GM21423 (cell line): ENCODE results near the gene STX19.
A peak's percentile ranks its signal among the peaks of the same experiment; 100 is the strongest.
"Not testable (repeated sequence)": the region's sequence is repeated elsewhere in the genome, so short reads cannot be mapped to it uniquely, and the experiment has no call there.

Experiments
- ATAC-seq: cut with Tn5 transposase; IDR thresholded peaks from one replicate; pipeline ENCODE4 v1.9.1; 2021; ENCODE audit warnings: mild to moderate bottlenecking, moderate library complexity; ENCODE audit not compliant: unreplicated experiment

Gene STX19, protein sequence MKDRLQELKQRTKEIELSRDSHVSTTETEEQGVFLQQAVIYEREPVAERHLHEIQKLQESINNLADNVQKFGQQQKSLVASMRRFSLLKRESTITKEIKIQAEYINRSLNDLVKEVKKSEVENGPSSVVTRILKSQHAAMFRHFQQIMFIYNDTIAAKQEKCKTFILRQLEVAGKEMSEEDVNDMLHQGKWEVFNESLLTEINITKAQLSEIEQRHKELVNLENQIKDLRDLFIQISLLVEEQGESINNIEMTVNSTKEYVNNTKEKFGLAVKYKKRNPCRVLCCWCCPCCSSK

DNA sequence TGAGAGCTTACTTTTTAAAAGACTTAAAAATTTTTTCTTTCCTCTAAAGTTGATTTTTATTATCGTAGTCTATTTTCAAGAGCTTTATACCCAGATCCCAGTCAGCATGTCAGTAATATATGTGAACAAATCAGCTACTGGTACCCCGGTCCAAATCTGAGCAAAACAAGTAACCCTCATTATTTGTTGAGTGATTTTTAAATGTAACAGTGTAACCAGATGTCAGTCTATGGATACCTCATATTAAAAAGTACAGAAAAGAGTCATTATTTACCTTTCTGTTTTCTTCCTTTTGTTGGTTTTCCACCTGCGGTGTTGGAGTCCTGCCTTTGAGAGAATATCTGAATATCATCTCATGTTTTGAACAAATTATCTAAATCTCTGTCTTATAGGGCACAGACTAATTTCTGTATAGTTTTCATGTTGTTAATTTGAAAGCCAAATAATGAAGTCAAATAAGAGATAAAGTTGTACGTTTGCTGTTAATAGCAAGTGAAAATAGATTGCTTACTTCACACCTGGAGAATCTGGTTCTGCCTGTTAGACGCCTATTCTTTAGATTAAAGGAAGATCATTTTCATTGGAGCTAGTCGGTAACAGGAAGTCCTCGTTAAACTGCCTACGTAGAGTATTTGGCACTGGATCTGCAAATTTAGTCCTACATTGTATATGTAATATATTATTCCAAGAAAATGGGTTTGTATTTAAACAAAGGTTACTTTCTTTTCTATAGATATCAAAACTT, at the start of gene STX19:
STX19 (minus strand) TSS at position 505 of the 745 bp plus-strand sequence. CDS start 13,328 bp downstream, outside the sequence.
- no peak for ATAC-seq

DNA sequence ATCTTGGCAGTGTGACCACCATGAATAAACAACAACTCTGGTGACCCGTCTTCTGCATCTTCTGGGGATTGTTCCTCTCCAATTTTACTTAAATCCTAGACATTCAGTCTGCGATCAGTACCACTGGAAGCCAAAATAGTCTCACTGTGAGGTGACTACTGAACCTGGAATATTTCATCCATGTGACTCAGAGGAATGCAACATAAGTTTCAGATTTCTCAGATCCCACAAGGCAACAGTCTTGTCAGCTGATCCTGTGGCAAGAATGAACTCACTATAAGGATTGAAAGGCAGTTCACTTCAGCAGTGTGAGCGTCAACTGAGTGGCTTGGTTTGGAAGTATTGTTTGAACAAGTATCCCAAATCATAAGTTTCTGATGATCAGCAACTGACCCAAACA, 47.7 kb upstream of the STX19 start:
- no peak for ATAC-seq

DNA sequence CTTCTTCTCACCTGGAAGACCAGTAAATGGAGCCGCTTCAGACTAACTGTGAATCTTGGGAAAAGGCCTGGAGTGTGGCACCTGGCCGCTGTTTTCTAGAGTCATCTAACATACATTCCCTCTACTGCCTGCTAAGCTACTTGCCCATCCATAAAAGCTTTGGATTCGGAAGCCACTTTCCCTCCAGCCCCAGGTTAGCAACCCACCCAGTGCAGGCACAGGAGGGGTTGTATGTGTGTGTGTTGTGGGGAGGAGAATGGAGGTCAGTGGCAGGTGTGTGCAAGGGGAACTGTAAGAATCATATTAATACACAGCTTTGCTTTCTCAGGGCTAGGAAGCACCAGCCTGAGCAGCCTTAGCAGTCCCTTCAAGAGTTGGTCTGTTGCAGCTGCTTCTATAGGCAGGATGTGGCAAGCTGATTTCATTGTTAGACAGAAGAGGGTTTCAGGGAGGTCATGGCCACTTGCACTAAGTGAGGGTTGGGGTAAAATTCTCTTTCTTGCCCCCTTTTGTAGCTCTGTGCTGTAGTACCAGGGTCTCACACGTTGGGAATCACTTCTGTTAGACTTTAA, 43.4 kb upstream of the STX19 start:
- ATAC-seq = peak; percentile 88

DNA sequence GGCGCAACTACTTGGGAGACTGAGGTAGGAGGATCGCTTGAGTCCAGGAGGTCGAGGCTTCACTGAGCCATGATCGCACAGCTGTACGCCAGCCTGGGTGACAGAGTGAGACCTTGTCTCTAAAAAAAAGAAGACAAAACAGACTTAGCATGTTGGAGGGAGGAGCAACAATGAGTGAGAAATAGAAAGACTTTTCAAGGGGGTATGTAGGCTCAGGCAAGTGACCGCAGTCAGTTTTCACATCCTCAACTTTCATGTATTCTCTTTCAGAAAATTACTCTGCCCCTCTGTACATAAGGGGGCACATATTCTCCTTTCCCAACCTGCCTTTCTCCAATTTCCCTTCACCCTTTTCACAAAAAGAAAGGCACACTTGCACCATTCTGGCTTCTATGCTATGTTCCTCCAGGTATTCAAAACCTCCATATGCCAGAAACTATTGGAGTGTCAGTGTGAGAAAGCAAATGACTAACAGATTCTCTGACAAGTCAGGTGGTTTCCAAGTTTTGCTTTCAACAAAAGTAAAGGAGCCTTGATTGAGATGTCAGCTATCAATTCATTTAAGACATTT, 42.0 kb upstream of the STX19 start:
- peak; percentile 52 for ATAC-seq

DNA sequence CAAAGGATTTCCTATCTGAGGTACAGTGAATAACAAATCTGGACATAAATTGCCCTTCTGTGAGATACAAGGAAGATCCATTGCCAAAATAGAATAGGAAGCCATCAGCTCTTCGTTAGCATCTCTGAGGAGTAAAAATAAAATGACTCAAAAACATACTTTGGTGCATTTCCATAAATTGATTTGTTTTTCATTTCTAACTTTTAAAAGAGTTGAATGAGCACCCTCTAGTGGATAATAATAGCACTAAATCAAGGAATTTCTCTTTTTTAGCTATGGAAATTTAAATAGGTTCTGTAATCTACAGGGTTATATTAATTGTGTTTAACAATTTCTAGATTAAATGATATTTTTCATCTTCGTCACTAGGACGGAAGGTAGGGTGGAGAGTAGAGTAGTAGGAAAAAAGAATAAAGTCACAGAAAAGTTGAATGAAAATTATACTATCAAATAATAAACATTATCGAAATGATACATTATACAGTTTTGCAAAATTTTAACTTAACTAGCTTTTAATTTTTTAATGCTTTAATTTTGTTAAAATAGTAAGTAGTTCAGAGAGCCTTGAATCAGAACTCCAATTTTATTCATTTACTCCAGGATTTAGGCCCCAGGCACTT, 40.9 kb upstream of the STX19 start:
- ATAC-seq = no peak

DNA sequence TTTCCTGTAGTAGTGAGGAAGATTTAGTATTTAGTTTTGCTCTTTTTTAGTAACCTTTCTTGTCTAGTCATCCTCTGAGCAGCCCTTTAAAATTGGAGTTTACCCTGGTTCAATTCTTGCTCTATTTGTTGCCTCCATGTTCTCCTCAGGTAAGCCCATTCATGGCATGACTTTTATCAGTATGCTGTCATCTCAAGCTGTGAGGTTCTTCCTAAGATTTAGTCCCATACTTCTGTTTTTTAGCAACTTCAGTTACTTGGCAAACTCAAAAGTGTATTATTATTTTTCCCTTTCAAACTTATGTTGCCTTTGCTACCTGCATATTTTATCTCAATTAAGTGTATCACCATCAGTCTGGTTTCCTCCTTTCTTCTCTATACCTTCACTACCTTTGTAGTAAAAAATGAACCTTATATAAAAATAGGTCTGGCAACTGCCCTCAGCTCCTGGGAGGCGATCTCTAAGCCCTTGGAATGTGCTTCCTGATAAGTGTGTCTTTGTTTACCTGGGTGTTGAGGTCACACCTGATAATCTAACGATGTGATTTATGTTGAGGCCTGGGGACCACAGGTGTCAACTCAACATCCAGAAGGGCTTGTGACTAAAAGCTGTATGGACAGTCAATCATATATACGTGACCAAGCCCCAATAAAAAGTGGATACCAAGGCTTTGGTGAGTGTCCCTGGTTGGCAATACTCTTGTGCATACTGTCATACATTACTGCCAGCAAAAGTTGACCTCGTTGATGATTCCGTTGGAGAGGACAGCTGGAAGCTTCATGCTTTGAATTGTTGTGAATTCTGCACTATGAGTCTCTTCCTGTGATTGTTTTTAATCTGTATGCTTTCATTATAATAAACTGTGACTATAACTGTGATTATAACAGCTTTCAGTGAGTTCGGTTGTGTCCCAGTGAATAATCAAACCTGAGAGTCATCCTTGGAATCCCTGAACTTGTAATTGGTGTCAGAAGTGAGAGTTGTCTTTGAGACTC, 38.4 kb upstream of the STX19 start:
- no peak for ATAC-seq

DNA sequence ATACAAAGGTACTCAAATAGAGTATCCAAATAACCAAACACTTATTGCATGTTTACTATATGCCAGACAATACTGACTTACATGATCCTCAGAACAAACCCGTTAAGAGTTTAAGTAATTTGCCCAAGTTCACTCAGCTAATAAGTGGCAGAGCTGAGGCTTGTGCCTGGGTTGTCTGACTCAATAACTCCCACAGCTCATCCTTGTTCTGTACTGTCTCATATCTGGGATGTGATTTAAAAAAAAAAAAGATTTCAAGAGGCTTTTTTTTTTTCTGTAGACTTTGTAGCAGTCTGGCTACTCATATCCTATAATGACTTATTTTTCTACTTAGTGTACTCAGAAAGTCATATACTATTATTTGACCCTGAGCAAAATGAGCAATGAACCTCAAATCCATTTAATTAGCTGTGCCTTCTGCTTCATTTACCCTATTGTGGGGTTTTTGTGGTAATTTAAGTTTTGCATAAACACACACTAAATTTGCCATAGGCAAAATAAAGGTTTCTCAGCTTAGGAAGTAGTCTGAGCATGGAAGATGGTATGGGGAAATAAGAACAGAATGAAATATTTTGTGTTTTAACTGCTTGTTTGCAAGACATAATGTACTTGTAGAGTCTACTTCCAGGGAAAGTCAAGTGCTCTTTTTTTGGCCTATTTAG, 37.6 kb upstream of the STX19 start:
- ATAC-seq = no peak

DNA sequence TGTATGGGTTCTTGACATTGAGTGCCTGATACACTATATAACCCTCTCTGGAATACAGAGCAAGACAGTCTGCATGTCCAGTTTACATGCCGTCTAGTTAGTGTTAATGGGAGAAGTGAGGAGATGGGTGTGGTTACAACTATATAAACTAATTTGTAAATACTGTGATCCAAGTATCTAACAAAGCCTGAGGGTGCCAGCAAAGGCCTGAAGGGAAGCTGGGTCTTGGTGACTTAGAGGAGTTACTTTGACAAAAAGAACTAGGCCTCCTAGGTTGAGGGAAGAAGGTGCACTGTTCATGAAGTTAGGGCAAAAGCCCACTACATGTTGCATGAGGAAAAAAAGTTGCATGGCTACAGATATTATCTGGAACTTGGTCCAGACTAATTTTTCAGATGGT, 36.7 kb upstream of the STX19 start:
- ATAC-seq = no peak

DNA sequence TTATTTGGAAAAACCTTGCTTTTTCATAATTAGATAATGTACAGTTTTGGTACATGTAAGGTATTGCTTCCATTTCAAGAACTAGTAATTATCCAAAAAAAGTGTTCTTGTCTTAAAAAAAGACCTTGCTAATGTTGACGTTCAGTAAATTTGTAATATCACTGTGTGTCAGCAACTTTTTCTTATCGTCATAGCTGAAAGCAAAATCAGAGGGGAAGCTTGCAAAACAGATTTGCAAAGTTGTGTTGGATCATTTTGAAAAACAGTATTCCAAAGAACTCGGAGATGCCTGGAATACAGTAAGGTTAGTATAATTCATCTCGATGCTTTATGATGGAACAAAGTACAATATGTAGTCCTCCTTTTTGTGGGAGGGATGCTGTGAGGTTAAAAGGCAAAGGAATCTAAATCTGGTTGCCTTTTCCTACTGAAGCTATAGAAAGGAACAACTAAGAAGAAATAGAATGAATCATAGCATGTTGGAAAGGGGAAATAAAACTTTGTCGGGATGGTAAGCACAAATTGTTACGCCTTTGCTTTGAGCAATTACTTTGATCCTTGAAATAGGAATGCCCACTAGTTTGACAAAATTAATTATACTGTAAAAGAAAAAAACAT, 36.0 kb upstream of the STX19 start:
- no peak for ATAC-seq

DNA sequence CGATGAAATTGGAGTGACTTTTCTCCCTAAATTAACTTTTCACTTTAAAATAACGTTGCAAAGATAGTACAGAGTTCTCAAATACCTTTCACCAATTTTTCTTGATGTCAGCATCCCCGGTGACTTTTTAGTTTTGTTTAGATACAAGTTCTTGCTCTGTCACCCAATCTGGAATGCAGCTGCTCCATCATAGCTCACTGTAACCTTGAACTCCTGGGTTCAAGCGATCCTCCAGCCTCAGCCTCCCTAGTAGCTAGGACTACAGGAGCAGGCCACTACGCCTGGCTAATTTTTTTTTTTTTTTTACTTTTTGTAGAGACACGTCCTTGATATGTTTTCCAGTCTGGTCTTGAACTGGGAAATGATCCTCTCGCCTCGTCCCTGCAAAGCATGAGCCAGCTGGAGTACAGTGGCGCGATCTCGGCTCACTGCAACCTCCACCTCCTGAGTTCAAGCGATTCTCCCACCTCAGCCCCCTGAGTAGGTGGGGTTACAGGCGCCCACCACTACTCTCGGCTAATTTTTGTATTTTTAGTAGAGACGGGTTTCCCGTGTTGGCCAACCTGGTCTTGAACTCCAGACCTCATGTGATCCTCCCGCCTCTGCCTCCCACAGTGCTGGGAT, 35.2 kb upstream of the STX19 start:
- ATAC-seq = no peak

DNA sequence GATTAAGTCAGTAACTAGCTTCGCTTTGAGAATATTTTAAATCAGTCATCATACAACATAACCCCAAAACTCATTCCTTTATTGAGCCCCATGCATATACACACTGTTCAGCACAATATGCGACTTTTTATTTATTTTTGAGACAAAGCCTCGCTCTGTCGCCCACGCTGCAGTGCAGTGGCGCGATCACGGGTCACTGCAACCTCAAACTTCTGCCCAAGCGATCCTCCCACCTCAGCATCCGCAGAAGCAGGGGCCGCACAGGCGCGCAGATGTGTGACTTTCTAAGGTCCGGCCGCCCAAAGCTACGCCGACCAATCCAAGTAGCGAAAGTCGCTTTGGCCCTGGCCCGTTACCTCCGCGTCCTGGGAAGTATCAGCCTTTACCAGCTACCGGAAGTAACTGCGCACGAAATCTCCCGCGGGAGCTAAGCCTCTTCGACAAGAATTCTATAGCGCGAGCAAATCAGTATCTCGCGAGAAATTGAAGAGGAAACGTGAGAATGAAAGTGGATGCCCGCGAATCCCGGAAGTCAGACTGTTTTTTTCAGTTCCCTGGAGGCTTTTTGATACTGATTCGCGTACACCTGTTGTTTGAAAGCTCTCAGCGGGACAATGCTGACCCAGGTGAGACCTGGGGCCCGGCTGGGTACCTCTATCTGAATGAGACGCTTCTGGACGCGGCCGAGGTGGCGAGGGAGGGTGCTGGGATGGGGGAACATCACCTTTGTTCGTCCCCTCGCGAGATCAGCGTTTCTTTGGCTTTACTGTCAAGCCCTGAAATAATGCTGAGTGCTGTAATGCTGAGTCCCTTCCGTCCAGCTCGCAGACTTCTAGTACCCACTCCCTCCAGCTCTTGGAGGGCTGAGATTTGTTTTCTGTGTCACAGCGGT, 34.4 kb upstream of the STX19 start, which contains the start of the genes DHFR2 and NSUN3:
DHFR2 (minus strand) TSS at position 404 of the 892 bp plus-strand sequence. CDS start 1,405 bp downstream, outside the sequence.
NSUN3 (plus strand) TSS at position 549 of the 892 bp plus-strand sequence; CDS start at position 615, 66 bp downstream.
- ATAC-seq = peak; percentile 94

DNA sequence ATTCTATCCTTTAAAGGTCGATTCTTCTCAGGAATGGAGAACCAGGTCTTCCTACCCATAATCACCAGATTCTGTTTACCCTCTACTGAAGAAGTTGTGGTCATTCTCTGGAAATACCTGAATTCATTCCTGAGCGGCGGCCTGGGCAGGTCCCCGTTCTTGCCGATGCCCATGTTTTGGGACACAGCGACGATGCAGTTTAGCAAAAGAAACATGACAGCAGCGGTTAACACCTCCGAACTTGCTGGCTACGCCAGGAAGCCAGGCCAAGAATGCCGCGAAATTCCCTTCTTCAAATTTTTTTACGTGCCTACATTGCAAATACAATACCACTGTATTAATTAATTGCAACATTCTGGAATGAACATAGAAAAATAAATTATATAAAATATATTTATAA, 32.9 kb upstream of the STX19 start:
- ATAC-seq = no peak

DNA sequence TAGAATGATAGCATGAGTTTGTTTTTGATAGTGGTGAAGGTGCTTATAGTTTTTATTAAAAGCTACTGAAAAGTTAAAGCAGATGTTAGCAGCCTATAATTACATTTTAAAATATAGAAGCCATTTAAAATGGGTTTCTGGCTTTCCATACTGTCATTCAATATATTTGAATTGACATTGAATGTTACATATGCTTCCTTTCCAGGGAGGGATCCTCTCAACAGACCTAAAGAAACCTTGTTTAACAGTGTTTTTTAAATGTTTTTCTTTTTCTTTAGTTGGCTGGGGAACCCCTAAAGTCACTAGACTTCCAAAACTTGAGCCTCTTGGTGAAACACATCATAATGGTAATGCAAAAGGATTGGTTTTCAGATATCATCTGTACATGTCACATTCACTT, 22.1 kb upstream of the STX19 start:
- no peak for ATAC-seq

DNA sequence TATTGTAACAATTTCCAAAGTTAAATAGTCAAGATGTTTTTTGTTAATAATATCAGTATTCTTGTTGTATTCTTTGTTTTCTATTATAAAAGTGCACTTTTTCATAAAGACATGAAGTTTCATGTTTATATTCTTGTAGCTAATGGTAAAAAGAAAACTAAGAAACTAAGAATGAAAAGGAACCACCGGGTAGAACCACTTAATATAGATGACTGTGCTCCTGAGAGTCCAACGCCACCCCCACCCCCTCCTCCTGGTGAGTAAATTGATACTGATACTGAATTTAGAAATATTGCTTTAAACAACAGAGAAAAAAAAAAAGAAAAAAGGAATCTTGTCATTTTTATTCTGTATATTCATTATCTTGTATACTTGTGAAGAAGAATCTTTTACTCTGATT, 20.9 kb upstream of the STX19 start:
- no peak for ATAC-seq

DNA sequence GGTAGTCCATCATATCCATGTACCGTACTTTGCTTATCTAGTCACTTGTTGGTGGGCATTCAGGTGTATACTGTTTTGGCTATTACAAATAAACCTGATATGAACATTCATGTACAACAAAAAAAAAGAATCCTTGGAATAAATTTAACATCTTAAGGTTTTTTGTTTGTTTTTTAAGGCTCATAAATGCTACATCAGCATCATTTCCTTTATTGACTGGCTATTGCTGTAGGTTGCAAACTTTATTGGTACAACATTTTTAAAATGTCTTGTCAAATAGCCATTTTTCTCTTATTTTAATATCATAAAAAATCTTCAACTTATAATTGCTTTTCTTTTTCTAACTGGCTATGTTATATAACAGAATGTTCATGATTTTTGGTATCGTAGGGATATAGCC, 18.1 kb upstream of the STX19 start:
- no peak for ATAC-seq

DNA sequence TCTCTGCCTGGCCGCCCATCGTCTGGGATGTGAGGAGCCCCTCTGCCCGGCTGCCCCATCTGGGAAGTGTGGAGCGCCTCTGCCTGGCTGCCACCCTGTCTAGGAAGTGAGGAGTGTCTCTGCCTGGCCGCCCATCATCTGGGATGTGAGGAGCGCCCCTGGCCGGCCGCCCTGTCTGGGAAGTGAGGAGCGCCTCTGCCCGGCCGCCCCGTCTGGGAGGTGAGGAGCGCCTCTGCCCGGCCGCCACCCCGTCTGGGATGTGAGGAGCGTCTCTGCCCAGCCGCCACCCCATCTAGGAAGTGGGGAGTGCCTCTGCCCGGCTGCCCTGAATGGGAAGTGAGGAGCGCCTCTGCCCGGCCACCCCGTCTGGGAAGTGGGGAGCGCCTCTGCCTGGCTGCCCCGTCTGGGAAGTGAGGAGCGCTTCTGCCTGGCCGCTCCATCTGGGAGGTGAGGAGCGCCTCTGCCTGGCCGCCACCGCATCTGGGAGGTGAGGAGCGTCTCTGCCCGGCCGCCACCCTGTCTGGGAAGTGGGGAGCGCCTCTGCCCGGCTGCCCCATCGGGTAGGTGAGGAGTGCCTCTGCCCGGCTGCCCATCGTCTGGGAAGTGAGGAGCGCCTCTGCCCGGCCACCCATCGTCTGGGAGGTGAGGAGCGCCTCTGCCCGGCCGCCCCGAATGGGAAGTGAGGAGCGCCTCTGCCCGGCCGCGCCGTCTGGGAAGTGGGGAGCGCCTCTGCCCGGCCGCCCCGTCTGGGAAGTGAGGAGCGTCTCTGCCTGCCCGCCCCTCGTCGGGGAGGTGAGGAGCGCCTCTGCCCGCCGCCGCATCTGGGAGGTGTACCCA, 15.9 kb upstream of the STX19 start:
- not testable (repeated sequence) for ATAC-seq

DNA sequence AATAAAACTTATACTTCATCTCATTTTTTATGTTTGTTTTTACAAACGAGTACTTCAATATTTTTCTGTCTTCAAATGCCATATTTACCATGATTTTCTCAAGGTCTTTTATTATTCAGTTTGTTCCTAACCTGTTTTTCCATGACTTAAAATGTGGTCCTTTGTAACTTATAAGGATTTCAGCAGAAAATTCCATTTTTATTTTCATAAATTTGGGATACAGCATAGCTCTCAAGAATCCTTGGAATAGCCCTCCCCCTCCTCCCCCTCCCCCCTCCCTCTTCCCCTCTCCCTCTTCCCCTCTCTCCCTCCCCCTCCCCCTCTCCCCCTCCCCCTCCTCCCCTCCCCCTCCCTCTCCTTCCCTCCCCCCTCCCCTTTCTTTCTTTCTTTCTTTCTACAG, 14.9 kb upstream of the STX19 start:
- ATAC-seq = no peak
